Measurements from ENCODE around the gene TXNDC11.

- TF ChIP-seq YY1 (IDR thresholded peaks at IDR 0.05; ENCODE audit: insufficient read depth, insufficient read length), result no peak
- no peak for TF ChIP-seq ZNF274 (IDR thresholded peaks at IDR 0.05; ENCODE audit: low read depth, low read length)
These were observed 27.3 kb downstream of the TXNDC11 start for GRCh38 chr16:11715246-11715947.
